ENCODE measurements around the gene RNF167.

The RNF167 gene

DNA sequence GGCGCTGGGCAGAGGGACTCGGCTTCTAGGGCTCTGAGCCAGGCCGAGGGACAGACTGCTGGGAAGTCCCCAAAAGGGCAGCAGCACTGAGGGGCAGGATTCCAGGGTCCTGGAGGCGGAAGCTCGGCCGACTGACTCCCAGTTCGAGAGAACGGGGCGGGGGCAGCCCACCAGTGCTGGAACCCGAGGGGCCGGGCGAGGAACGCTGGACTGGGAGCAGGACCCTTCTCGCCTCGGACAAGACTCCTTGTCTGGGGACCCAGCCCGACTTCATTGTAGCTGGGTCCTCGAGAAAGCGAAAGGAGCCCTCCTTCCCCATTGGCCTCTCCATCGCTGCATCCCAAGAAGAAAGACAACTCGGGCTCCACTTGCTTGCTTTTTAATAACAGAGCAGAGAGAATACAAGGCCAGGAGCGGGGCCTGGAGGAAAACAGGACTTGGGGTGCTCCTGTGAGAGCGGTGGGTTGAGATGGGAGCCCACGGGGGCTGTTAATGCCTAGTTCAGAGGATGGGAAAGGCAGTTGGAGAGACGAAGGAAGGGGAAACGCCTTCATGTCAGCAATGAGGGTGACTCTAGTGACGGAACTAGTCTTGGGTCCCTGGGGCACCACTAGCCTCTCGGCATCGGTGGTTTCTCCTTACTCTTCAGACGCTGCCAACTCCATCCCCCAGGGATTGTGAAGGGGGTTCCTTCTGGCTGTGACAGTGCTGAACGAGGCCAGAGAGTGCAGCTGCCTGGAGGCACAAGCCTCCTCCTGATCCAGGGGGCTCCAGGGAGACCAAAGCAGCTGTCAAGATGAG lies 47.9 kb downstream of the RNF167 start:
- TF ChIP-seq, protein P1, sequence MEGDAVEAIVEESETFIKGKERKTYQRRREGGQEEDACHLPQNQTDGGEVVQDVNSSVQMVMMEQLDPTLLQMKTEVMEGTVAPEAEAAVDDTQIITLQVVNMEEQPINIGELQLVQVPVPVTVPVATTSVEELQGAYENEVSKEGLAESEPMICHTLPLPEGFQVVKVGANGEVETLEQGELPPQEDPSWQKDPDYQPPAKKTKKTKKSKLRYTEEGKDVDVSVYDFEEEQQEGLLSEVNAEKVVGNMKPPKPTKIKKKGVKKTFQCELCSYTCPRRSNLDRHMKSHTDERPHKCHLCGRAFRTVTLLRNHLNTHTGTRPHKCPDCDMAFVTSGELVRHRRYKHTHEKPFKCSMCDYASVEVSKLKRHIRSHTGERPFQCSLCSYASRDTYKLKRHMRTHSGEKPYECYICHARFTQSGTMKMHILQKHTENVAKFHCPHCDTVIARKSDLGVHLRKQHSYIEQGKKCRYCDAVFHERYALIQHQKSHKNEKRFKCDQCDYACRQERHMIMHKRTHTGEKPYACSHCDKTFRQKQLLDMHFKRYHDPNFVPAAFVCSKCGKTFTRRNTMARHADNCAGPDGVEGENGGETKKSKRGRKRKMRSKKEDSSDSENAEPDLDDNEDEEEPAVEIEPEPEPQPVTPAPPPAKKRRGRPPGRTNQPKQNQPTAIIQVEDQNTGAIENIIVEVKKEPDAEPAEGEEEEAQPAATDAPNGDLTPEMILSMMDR (IDR thresholded peaks at IDR 0.05) = no peak

DNA sequence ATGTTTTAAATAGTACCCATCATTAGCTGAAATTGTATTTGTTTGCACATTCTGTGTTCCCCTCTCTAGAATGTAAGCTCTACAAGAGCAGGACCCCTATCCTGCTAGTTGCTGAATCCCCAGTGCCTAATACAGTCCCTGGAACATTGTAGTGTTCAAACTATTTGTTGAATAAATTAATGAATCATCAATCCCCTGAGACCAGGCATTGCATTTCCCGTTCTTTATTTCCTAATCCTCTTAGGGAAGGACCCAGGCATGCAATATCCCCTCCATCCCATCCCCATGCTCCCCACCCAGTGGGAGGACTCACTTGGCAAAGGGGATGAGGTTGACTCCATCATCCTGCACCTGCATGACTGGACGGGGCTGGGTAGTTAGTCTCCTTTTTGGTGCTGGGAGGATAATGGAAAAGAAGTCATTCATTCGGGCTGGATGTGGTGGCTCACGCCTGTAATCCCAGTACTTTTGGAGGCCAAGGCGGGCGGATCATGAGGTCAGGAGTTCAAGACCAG lies 54.1 kb downstream of the RNF167 start:
- TF ChIP-seq, protein P1 (IDR thresholded peaks at IDR 0.05) = no peak

All from LNCAP (cell line).